ENCODE data around the gene TENM4.
A peak's percentile ranks its signal among the peaks of the same experiment; 100 is the strongest.

TENM4 gene

DNA sequence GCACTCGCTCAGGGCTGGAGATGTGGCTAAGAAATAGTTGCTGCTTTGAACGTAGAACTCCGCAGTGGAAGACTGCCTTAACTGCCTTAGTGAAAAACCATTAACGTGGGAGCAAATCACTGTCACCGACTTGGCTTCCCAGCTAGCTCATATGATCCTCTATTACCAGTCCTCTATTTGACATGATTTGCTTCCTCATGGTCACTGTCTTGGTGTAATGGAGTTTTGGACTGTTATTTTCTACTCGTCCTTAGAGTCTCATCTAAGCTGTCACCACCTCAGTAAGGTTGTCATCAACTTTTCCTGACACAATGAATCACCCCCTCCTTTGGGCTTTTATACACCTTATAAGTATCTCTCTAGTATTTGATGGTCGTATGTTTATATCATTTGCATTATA lies 699.1 kb downstream of the TENM4 start:
- no peak for DNase-seq (ENCODE audit: low read depth)

DNA sequence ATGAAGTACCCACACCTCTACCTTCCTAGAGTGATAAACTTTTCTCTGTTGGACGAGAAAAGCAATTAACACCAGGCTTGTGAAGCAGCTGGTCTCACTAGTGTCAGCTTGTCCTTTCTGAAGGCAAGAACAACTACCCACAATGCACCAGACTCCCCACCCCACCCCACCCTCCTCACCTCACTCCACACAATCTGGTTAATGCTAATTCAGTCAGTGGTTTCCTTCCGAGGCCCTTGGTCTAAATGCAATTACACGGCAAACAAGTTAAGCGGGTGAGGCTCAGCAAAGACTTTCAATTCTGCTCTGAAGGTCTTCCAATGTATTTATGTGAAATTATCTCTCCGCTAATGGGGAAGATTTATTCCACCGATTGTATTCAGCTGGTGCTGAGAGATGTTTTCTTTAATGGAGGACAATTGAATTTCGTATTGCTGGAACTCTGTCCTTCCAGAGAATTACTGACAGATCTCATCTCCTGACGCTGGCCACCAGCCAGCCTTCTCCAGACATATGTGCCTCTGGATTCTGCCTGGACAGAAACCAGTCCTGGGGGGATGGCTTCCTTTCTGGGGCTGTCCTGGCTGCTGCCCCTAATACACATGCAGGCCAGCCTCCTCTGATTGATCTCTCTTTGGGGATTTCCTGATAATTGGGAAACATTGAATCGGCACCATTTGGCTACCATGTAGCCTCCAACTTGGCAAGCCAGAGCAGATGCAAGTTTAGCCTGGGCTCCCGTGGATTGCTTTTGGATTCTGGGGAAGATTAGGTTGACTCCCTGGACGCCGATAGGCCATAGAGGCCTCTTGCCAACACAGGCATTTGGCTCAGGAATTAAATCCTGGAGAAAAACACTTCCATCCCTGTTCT lies 700.4 kb downstream of the TENM4 start:
- DNase-seq (ENCODE audit: low read depth), result no peak

DNA sequence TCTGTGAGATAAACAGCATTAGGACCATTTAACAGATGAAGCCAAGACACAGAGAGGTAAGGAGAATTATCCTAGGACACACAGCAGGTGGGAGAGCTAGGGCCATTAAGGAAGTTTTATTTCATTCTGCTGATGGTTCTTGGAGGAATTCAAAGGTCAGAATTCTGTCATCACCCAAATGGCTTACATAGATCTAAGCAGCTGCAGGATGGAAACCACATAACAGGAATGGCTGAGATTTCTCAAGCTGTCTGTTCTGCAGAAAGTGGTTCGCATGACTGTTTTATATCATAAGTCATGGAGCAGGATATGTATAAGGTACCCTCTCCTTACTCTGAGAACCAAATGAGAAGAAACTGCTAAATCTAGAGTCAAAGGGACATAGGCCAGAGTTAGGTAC lies 702.9 kb downstream of the TENM4 start:
- DNase-seq (ENCODE audit: low read depth), result no peak

DNA sequence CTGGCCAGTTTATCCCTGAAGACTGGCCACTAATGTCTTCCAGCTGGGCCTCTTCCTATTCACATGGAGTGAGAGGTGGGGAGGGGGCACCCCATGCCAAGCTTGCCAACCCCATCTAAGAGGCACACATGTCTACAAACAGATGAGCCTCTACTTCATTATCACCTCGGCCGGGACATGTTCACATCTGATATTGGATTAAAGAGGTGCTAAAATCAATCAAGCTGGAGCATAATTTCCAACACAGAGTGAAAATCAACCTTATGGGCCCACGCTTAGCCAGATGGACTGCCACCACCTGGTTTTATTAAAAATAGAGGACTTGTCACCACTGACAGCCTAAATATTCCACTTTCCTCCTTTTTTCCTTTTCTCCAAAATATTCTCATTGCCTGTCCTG lies 703.5 kb downstream of the TENM4 start:
- DNase-seq (ENCODE audit: low read depth), result no peak

DNA sequence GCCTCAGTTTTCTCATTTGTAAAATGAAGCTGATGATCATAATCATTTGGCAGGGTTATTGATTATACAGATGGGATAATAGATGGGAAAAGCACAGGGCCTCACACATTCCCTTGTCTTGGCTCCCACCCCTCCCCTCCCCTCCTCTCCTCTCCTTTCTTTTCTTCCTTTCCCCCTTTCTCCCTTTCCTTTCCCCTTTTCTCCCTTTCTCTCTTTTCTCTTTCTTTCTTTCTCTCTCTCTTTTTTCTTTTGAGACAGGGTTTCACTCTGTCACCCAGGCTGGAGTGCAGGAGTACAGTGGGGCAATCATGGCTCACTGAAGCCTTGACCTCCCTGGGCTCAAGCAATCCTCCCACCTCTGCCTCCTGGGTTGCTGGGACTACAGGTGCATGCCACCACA lies 705.1 kb downstream of the TENM4 start:
- no peak for DNase-seq (ENCODE audit: low read depth)

DNA sequence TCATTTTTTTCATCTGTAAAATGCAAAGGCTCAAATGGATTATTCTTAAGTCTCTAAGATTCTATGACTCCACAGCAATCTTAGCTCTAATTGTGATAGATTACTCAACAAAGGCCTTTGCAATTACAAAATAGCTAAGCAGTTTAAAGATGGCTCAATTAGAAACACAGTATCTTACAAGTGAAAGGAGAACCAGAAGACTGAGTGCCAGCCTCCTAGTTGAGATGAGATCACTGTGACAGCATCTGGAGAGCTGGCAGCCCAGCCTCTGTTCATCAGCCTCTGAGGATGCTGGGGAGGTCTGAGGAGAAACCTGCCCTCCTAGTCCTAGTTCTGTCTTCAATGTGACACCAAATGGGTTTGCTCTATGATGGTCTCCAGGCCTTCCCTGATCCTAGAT lies 707.8 kb downstream of the TENM4 start:
- no peak for DNase-seq (ENCODE audit: low read depth)

DNA sequence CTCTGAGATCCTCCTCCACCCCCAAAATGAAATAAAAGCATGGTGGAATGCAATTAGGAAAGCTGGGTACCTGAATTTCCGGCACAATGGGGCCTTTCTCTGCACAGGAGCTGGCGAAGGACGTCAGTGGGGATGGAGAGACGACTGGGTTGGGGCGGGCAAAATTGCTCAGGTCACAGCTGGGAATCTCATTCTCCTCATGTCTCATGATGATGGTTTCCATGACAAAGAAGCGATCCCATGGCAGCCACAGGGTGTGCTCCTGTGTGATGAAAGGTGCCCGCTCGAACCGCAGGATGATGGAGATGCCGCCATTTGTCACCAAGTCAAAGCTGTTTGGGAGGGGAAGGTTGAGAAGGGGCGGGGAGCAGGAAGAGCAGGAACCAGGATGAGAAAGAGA lies 708.6 kb downstream of the TENM4 start:
- no peak for DNase-seq (ENCODE audit: low read depth)

DNA sequence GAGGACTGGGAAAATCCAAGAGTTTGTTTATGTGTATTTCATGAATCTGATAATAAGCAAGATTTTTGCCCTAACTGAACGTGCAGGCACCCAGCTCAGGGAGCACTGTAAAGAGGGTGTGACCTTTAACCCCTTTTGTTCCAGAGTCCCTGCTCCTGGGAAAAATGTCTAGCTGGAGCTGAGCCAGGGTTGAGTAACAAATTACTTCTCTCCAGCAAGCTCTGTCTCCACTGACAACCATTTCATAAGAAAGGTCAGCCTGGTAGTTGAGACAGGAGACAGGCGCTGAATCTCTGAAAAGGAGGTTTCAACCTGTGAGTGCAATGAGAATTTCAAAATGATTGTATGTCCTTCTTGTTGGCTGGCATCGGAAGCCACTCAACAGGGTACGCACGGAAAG lies 709.8 kb downstream of the TENM4 start:
- DNase-seq (ENCODE audit: low read depth), result no peak

DNA sequence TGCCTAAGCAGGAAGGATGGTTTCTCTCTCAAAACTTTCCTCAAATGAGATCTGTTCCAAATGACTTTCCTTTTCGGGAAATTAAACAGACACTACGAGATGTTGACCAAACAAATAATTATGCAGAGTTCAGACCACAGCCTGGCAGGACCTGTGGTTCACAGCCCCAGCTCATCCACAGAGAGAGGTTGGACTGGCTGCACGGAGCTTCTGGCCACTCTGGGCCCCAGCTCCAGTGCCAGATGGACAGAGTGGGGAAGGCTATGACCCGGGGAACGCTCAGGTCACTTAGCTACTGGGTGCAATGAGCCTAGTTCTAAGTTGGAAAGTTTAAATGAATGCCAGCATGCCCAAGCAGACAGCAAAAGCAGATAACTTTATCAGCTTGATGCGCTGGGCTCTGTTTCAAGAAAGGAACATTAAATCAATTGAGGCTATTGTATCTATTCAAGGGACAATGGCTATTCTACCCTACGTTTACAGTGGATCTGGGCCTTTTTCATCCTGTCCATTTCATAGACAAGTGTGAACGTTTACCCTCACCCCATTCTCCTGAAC lies 710.5 kb downstream of the TENM4 start:
- DNase-seq (ENCODE audit: low read depth), result no peak

DNA sequence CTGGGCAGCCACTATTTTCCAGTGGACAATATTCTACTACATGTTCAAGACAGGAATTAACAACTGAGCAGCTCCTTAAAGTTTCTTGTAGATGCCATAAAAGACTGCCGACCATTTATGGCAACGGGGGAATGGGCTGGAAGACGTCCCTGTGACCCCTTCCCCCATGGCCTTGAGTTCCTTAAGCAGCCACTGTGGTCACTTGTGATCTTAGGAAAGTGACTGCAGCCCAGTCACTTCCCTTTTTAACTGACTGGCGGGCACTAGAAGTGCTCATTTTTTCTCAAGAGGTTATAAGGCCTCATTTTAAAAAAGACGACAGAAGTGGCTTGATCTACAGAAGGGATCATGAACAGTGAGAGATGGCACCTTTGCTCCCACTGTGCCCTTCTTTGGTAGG lies 713.0 kb downstream of the TENM4 start:
- DNase-seq (ENCODE audit: low read depth), result no peak

DNA sequence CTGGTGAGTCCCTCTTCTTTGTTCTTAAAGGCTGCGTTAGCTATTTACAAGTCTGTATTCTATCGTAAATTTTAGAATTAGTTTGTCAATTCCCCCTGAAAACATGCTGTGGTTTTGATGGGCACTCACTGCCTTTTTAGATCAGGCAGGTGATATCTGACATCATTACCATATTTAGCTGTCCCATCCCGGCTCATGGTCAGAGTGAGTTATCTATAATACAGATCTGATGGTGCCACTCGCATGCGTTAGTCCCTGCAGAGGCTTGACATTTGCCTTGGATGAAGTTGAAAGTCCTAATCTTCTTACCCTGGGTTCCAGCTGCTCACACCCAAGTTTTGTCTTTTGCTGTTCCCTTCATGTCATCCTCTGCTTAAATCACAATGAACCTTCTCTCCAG lies 715.6 kb downstream of the TENM4 start:
- DNase-seq (ENCODE audit: low read depth), result no peak

DNA sequence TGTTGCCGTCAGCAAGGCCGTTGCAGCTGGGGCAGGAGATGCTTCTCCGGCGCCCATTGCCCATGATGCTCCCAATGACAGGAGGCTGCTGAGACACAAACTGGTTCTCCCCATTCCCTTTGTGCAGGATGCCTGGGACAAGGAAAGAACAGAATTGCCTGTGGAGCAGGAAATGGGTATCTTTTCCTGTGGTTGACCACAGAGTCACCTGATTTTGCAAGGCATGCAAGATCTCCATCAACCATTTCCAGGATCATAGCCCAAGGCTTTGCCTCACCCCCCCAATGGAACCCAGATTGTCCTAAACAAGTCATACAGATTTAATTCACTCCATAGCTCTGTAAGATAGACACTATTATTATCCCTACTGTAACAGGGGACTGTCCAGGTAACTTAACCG lies 718.0 kb downstream of the TENM4 start:
- no peak for DNase-seq (ENCODE audit: low read depth)

DNA sequence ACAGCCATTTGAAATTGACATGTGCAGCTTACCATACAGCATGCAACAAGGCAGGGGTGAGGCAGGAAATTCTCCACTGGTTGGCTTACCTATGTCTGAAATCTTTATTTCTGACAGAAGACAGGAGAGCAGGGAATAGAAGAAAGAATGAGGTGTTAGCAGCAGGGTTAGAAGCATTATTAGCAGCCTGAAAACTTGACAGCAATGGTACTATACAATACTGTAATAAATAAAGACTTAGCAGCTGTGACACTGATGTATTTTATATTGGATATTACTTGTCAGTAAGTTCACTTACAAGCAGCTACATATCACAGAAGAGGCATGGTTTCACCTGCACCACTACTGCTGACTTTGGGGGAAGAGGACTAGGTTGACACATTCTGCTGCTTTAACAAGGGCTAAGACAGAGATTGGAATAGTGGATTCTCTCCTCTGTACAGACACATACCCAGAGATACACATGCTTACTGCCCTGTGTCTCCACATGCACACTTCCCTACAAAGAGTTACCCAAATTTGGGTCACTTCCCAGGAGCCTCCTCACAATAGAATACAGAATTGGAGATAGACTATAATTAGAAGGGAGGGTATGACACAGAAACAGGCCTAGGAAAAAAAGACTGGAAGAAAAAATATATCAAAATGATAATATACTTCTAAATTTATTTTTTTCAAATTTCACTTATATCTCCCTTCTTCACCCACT lies 720.4 kb downstream of the TENM4 start:
- DNase-seq (ENCODE audit: low read depth), result no peak

DNA sequence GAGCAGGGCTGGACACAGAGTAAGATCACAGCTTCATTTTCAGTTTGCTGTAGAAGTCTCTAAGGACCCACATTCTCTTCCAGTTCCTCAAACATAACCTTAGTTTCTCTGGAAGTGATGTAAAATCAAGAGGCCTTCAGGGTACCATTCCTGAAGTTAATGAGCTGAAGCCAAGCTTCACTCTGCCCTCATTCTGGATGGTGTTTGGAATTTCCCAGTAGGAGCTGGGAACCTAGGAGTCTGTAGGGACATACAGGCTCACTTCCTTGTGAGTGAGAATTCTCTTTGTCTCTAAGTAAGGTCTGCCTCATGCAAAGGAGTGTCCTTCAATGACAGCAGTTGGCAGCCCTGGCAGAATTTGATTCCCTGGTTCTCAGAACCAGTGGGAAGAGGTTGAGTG lies 723.8 kb downstream of the TENM4 start:
- DNase-seq (ENCODE audit: low read depth), result no peak

DNA sequence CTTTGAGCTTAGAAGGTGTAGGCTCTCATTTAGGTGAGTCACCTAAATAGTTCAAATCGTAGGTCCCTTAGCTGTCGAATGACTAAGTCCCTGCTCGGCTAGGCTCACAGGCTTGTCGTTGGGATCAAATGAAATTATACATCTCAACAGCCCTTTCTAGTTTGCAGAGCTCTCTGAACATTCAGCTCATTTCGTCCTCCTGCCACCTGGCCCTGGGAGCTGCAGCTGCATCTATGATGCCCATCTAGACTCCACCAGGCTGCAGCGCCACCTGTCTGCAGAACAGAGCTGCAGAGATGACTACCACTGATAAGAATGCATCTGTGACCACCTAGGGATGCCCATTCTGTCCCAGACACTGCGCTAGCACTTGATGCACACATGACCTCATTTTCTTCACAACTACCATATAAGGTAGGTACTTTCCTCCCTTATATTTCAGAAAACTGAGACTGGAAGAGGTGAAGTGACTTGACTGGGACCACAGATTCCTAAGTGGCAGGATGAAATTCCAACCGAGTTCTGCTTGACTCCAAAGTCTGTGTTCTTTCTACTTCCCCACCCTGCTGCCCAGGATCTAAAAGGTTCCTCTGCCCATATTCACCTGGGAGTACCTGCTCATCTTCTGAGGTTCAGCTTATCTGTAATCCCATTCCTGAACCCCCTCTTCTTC lies 725.1 kb downstream of the TENM4 start:
- peak; percentile 41 for DNase-seq (ENCODE audit: low read depth)

DNA sequence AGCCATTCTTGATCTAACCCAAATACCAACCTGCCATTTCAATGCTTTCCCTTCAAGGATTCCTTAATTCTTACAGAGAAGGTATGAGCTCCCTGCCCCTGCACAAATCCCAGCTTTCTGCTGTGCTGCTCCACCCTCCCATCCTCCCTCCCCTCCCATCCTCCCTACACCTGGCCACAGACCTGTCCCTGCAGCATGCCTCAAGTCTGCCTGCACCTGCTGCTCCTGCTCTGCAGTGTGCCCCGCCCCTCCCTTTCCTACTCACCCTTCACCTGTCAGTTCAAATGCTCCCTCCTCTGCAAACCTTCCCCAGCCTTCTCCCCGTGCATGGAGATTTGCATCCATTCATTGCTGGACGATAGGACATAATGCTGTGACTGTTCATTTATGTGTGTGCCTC lies 726.3 kb downstream of the TENM4 start:
- DNase-seq (ENCODE audit: low read depth), result no peak

DNA sequence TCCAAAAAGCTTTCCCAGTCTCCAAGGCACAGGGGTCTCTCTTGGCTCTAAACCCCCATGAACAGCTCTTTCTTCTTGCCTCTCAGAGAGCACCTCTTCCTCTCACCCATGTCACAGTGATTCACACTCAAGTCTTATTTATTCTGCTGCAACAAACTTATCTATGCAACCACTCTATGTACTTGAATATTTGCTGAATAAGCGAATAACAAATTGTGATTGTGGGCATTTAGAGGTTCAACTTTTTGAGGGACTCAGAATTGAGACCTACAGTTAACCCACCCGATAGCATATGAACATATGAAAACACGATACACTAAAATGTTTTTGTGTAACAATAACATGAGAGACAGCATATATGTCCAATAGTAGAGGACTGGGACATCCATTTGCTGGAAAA lies 729.1 kb downstream of the TENM4 start:
- no peak for DNase-seq (ENCODE audit: low read depth)

DNA sequence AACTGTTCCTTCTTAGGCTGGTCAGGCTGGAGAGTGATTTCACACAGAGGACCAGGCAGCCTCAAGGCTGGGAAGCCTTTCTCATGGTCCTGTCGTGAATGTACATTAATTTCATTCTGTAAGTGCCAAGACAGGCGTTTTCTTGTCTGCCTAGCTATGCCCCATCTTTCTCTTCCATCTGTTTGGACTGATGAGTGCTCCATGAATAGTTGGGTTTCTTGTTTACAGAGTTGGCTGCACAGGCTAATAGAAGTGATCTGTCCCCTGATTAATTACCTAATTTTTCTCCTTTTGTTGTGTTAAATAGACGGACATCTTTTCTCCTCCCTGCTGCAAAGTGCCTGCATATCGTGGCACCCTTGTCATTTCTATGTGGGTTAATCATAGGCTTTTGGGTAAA lies 730.4 kb downstream of the TENM4 start:
- no peak for DNase-seq (ENCODE audit: low read depth)

DNA sequence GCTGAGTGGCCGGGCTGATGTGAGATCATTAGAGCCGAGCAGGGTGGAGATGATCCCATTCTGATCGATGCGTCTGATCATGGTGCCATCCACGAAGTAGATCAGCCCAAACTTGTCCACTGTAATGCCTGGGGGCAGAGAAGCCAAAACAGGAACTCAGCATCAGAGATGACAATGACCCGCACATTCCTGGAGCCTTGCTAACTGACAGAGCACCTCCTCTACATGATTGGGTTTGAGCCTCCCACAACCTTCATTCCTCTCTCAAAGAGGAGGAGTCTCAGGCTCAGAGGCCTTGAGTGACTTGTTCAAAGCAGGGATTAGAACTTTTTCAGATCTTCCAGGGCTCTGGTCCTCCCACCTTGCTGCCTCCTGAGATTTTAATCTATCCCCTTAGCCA lies 732.4 kb downstream of the TENM4 start:
- no peak for DNase-seq (ENCODE audit: low read depth)

DNA sequence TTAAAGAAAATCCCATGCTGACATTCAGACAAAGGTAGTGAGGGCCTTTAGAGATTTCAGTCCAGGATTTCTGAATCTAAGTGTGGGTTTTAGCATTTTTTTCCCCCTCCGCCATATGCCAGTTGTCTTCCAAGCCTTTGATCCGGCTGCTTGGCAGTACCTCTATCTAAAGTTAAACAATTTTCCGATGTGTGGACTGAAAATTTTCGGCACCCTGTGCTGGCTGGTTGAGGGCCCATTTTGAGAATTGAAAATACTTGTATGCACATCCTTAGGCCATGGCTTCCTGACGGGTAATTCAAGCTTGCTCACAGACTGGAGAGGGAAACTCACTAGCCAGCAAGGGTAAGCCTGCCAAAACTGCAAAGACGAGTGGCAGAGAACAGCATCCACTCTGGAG lies 734.3 kb downstream of the TENM4 start:
- no peak for DNase-seq (ENCODE audit: low read depth)

DNA sequence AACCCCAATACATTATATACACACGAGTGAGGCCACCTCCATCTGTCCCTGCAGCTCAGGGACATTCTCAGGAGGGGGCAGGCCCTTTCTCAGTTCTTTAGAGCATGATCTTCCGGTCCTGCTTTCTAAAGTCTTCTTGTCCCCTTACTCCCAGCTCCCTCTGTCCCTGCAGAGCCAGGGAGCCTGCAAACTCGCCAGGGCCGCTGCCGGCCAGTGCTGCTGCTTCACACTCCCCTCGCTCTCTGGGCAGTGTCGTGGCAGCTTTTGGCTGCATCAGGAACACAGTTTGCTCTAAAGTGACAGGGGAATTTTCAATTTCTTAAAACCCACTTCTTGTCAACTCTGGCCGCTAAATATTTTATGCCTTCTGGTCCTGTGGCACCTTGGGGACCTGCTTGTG lies 736.0 kb downstream of the TENM4 start:
- DNase-seq (ENCODE audit: low read depth), result no peak

DNA sequence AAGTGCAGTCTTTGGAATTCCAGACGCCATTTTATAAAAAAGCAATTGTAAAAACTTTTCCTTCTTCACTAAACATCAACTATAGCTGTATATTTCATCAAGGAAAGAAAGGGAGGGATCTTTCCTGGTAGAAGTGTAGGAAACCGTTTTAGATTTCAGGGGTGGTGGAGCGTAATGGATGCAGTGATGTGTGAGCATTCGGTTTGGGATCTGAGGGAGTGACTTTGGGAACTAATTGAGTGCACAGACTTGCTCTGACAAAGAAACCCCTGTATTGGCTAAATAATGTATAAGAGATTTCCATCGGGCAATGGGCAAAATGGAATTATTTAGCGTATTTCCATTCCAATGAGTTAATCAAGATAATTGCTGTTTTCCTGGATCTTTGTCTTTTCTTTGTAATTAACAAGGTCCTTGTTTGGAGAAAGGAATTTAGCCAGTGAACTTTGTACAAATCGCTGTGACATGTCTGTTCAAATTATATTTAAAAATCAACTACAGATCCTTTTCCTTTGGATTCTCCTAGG lies 741.2 kb downstream of the TENM4 start:
- DNase-seq (ENCODE audit: low read depth), result no peak

DNA sequence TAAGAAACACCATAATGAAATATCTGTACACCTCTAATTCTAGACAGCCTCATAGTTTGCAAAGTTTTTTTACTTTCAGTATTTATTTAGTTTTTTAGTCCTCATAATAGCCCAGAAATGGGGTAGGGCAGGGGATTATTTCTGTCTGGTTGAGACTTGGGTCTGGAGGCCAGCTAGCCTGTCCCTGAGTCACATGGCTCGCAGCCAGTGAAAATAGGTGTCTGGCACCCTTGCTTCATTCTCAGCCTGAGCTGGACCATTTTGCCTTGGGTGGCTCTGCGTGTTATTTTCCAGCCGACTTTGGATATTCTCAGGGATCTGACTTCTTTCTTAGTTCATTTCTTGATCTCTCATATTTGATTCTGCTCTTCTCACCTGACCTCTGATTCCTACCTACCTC lies 742.2 kb downstream of the TENM4 start:
- DNase-seq (ENCODE audit: low read depth), result peak; percentile 36
